Measurements from ENCODE around the gene PAPSS1. TPM values are rescaled to one million over a fixed set of nuclear protein-coding genes. Genes with fewer than 3 reads are reported as not detected.

The PAPSS1 gene
- total RNA-seq, 1 experiment from 2014 or later, result 83.6 TPM

DNA sequence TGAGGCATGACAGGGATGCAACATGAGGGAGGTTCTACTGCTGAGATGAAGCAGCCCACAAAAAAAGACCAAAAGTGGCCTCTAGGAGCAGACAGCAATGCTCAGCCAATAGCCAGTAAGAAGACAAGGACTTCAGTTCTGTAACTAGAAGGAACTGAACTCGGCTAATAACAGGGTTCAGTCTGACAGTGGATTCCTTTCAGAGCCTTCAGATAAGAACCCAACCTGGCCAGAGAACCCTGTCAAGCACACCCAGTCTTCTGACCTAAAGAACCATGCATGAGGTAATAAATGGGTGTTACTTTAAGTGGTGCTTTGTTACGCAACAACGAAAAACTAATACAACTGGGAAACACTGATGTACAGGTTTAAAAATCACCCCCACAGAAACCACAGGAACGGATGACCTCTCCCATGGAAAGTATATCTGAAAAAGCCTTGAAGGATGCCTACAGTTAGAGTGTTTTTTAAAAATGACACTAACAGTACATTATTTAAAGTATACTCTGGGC, 94.6 kb downstream of the PAPSS1 start:
- no peak overlapping the region for H2BK20ac ChIP-seq (ENCODE audit: low read depth, low read length, poor library complexity, severe bottlenecking)
- H3K18ac ChIP-seq (ENCODE audit: insufficient read length, low read depth, low read length), result no peak overlapping the region
- H3K27me3 ChIP-seq (ENCODE audit: insufficient read depth, low read length), result no peaks in the 10 kb centered on the region
- H4K20me1 ChIP-seq (ENCODE audit: control insufficient read depth, insufficient read depth, insufficient read length), result no peaks in the 10 kb centered on the region
- no peak overlapping the region for H3T11ph ChIP-seq (ENCODE audit: low read length)
- no peak overlapping the region for H2AK5ac ChIP-seq (ENCODE audit: insufficient read length, low read length)
- H3K9me3 ChIP-seq (ENCODE audit: control insufficient read depth, low read depth, low read length), result no peaks in the 10 kb centered on the region
- no peak overlapping the region for H4K8ac ChIP-seq (replicated peaks; ENCODE audit: insufficient read length, low read depth, low read length)
- no peak overlapping the region for H3K56ac ChIP-seq (ENCODE audit: insufficient read length, low read depth, low read length)
- H3K9ac ChIP-seq (ENCODE audit: extremely low read depth, insufficient read length, low read length), result no peak overlapping the region
- H3K4me3 Mint-ChIP-seq, result no peak overlapping the region
- no peak overlapping the region for H3K27ac ChIP-seq (ENCODE audit: insufficient read length, low read depth, low read length)
- no peaks in the 10 kb centered on the region for H3K4me1 Mint-ChIP-seq
- H3K27ac Mint-ChIP-seq, result no peak overlapping the region
- H2BK5ac ChIP-seq (ENCODE audit: insufficient read length, low read length), result no peak overlapping the region
- no peak overlapping the region for H4K91ac ChIP-seq (ENCODE audit: insufficient read length, low read depth, low read length)
- no peak for TF ChIP-seq CTCF (conservative IDR thresholded peaks at IDR 0.05)
- no peak overlapping the region for H3K14ac ChIP-seq (ENCODE audit: insufficient read depth, low read length)
- H3K4me2 ChIP-seq (ENCODE audit: insufficient read depth, insufficient read length, low read length), result no peak overlapping the region
- peaks cover 3 to 10% of the 10 kb centered on the region in 2 experiments; a peak in 4 of 5 replicates for H3K9me3 Mint-ChIP-seq
- no peak overlapping the region for H2BK15ac ChIP-seq (ENCODE audit: low read depth, low read length)
- no peak overlapping the region for H4K5ac ChIP-seq (ENCODE audit: insufficient read length, low read depth, low read length)
- no peak for DNase-seq
- no peaks in the 10 kb centered on the region for H3K79me2 ChIP-seq (ENCODE audit: insufficient read depth, low read length)
- H2AFZ ChIP-seq (ENCODE audit: low read length), result no peak overlapping the region
- H3K23me2 ChIP-seq (ENCODE audit: insufficient read length, low read depth, low read length, poor library complexity, severe bottlenecking), result no peaks in the 10 kb centered on the region
- H3K27me3 Mint-ChIP-seq (ENCODE audit: low read depth), result no peaks in the 10 kb centered on the region
- no peaks in the 10 kb centered on the region for H3K79me1 ChIP-seq (ENCODE audit: insufficient read depth, low read depth, low read length, poor library complexity, severe bottlenecking)
- H3K36me3 Mint-ChIP-seq (ENCODE audit: insufficient read depth in 1 of 3, low read depth in 3 of 3), result peaks cover 16 to 32% (median 17%) of the 10 kb centered on the region in 3 experiments; a peak in 6 of 7 replicates
- no CpG with 5 or more reads among the region's 4 CpGs for WGBS (ENCODE audit: extremely low coverage, insufficient read length, low lambda C conversion rate)
- H2BK120ac ChIP-seq (ENCODE audit: low read depth, low read length, poor library complexity, severe bottlenecking), result no peak overlapping the region
- no peak overlapping the region for H3K4ac ChIP-seq (ENCODE audit: low read depth, low read length)
- H3K4me1 ChIP-seq (ENCODE audit: insufficient read depth, low read length), result no peaks in the 10 kb centered on the region
- no peak overlapping the region for H2BK12ac ChIP-seq (ENCODE audit: insufficient read length, low read depth, low read length)
- H3K23ac ChIP-seq (ENCODE audit: insufficient read length, low read depth, low read length), result no peak overlapping the region

Data from H9 (cell line).